ENCODE measurements around the gene CCDC54.

GRCh38 chr3:107409365-107409764 lies 32.1 kb downstream of the CCDC54 start:
- no peak for TF ChIP-seq FOXK2 (IDR thresholded peaks at IDR 0.05)
- no peak for TF ChIP-seq BHLHE40 (IDR thresholded peaks at IDR 0.05; ENCODE audit: borderline replicate concordance)
- TF ChIP-seq SP1 (IDR thresholded peaks at IDR 0.05) = no peak
- no peak for TF ChIP-seq HDGF (IDR thresholded peaks at IDR 0.05; ENCODE audit: borderline replicate concordance)

Measured in HEK293T (cell line).